Duodenal mucosa (tissue), 2 donors: Measurements from ENCODE around the gene NRXN2.

Experiments used
- H3K27ac ChIP-seq: one replicate; pipeline ENCODE4 v1.7.0; 2013; ENCODE audit warnings: low read depth, low read length
- H3K27me3 ChIP-seq, 2 donors: one replicate each; pipeline ENCODE4 v1.7.0; 2013; ENCODE audit warnings: low read length in 2 of 2, control low read depth in 1 of 2; ENCODE audit not compliant: insufficient read depth in 2 of 2, control insufficient read depth in 1 of 2
- H3K36me3 ChIP-seq, 2 donors: one replicate each; pipeline ENCODE4 v1.7.0; 2013; ENCODE audit warnings: low read length in 2 of 2, control low read depth in 1 of 2; ENCODE audit not compliant: insufficient read depth in 2 of 2, control insufficient read depth in 1 of 2
- H3K4me1 ChIP-seq, 2 donors: one replicate each; pipeline ENCODE4 v1.7.0; 2013; ENCODE audit warnings: low read length in 2 of 2, control low read depth in 1 of 2; ENCODE audit not compliant: insufficient read depth in 2 of 2, control insufficient read depth in 1 of 2
- H3K4me3 ChIP-seq, 2 donors: one replicate each; pipeline ENCODE4 v1.7.0; 2013; ENCODE audit warnings: low read length in 2 of 2, low read depth in 1 of 2
- H3K9ac ChIP-seq, 2 donors: one replicate each; pipeline ENCODE4 v1.7.0; 2013; ENCODE audit warnings: low read length in 2 of 2, low read depth in 1 of 2
- H3K9me3 ChIP-seq, 2 donors: one replicate each; pipeline ENCODE4 v1.7.0; 2013; ENCODE audit warnings: low read length in 2 of 2, control low read depth in 1 of 2; ENCODE audit not compliant: control insufficient read depth in 1 of 2

NRXN2 gene

GRCh38 chr11:64751580-64751979 is 28.6 kb upstream of the NRXN2 start:
- H3K27ac ChIP-seq = no peak overlapping the region
- H3K36me3 ChIP-seq = no peaks in the 10 kb centered on the region
- no peak overlapping the region for H3K4me3 ChIP-seq
- no peaks in the 10 kb centered on the region for H3K4me1 ChIP-seq
- no peaks in the 10 kb centered on the region for H3K9me3 ChIP-seq
- H3K27me3 ChIP-seq = peaks cover 0 to under 1% of the 10 kb centered on the region in 2 donors
- H3K9ac ChIP-seq = no peak overlapping the region

GRCh38 chr11:64751136-64751535 is 28.1 kb upstream of the NRXN2 start:
- Histone ChIP-seq H3K27ac (no peak overlapping the region), H3K9ac (no peak overlapping the region), H3K9me3 (no peaks in the 10 kb centered on the region), H3K4me3 (no peak overlapping the region), H3K36me3 (no peaks in the 10 kb centered on the region), H3K4me1 (no peaks in the 10 kb centered on the region), H3K27me3 (peaks cover 0 to 5% of the 10 kb centered on the region in 2 donors)

- peaks cover 0 to 4% of the 10 kb centered on the region in 2 donors for H3K4me1 ChIP-seq
- no peak overlapping the region for H3K9ac ChIP-seq
- H3K9me3 ChIP-seq = no peaks in the 10 kb centered on the region
- no peak overlapping the region for H3K27ac ChIP-seq
- H3K27me3 ChIP-seq = peaks cover under 1 to 10% of the 10 kb centered on the region in 2 donors
- H3K4me3 ChIP-seq = no peak overlapping the region
- H3K36me3 ChIP-seq = no peaks in the 10 kb centered on the region
These were observed 27.5 kb upstream of the NRXN2 start for GRCh38 chr11:64750361-64751054.

GRCh38 chr11:64747961-64748665 is 25.1 kb upstream of the NRXN2 start:
- Histone ChIP-seq H3K4me1 (peaks cover 10 to 16% of the 10 kb centered on the region in 2 donors), H3K36me3 (no peaks in the 10 kb centered on the region), H3K9ac (no peak overlapping the region), H3K27me3 (peaks cover 18 to 23% of the 10 kb centered on the region in 2 donors), H3K4me3 (no peak overlapping the region), H3K9me3 (no peaks in the 10 kb centered on the region), H3K27ac (no peak overlapping the region)

- Histone ChIP-seq H3K27ac (no peak overlapping the region), H3K27me3 (peaks cover 22 to 37% of the 10 kb centered on the region in 2 donors), H3K9me3 (no peaks in the 10 kb centered on the region), H3K9ac (no peak overlapping the region), H3K36me3 (no peaks in the 10 kb centered on the region), H3K4me3 (no peak overlapping the region), H3K4me1 (peaks cover 24 to 30% of the 10 kb centered on the region in 2 donors)
These were observed 23.5 kb upstream of the NRXN2 start for GRCh38 chr11:64746486-64746885.

- Histone ChIP-seq H3K4me1 (peaks cover 29 to 30% of the 10 kb centered on the region in 2 donors), H3K9me3 (no peaks in the 10 kb centered on the region), H3K9ac (peak overlapping the region; percentile 32 to 49), H3K27ac (peak overlapping the region; percentile 52), H3K36me3 (no peaks in the 10 kb centered on the region), H3K27me3 (peaks cover 30 to 43% of the 10 kb centered on the region in 2 donors), H3K4me3 (peak overlapping the region; percentile 46 to 64)
These were observed 22.7 kb upstream of the NRXN2 start for GRCh38 chr11:64745521-64746328.

GRCh38 chr11:64745189-64745520 is 22.2 kb upstream of the NRXN2 start:
- Histone ChIP-seq H3K36me3 (no peaks in the 10 kb centered on the region), H3K4me3 (peak overlapping the region; percentile 46 to 64), H3K9ac (peak overlapping the region in 1 of 2 donors; percentile 49), H3K9me3 (no peaks in the 10 kb centered on the region), H3K27me3 (peaks cover 32 to 49% of the 10 kb centered on the region in 2 donors), H3K27ac (peak overlapping the region; percentile 52), H3K4me1 (peaks cover 29 to 30% of the 10 kb centered on the region in 2 donors)

GRCh38 chr11:64744544-64745188 is 21.7 kb upstream of the NRXN2 start:
- H3K9ac ChIP-seq = peak overlapping the region in 1 of 2 donors; percentile 32
- peaks cover 29 to 30% of the 10 kb centered on the region in 2 donors for H3K4me1 ChIP-seq
- peak overlapping the region; percentile 52 for H3K27ac ChIP-seq

GRCh38 chr11:64743591-64744543 is 20.9 kb upstream of the NRXN2 start, which contains the start of gene RASGRP2:
TSS of gene RASGRP2 (minus strand) at chr11:64744142. CDS start at chr11:64742866, 1,276 bp downstream.
- Histone ChIP-seq H3K9me3 (no peaks in the 10 kb centered on the region), H3K27me3 (peaks cover 32 to 50% of the 10 kb centered on the region in 2 donors), H3K4me1 (peaks cover 29 to 30% of the 10 kb centered on the region in 2 donors), H3K4me3 (peak within 1 kb of the TSS; percentile 64 to 69), H3K9ac (peak within 1 kb of the TSS in 1 of 2 donors; percentile 32), H3K27ac (peak within 1 kb of the TSS; percentile 30), H3K36me3 (no peaks in the 10 kb centered on the region)

More at GRCh38 chr11:64744544-64745188, 21.7 kb upstream of the NRXN2 start:
- H3K36me3 ChIP-seq = no peaks in the 10 kb centered on the region
- no peaks in the 10 kb centered on the region for H3K9me3 ChIP-seq
- H3K27me3 ChIP-seq = peaks cover 32 to 50% of the 10 kb centered on the region in 2 donors
- H3K4me3 ChIP-seq = peak overlapping the region; percentile 64 to 69
